OCI-LY1 (cell line): ENCODE results near the gene CBX4.
A peak's percentile ranks its signal among the peaks of the same experiment; 100 is the strongest.

ENCODE experiments used
- H2AFZ ChIP-seq: fragments of 200-600 bp; sonication (generic), shearing (Covaris generic); 2 replicates; pipeline ENCODE4 v1.6.0; 2014; ENCODE audit warnings: antibody characterized with exemption, mild to moderate bottlenecking, low read length
- H3F3A ChIP-seq: fragments of 200-600 bp; sonication (generic), shearing (Covaris generic); 2 replicates; pipeline ENCODE4 v1.6.0; 2014; ENCODE audit warnings: mild to moderate bottlenecking, antibody characterized with exemption, low read length, moderate library complexity; ENCODE audit not compliant: insufficient read depth
- H3K27ac ChIP-seq: fragments of 200-600 bp; sonication (generic); 2 replicates; pipeline ENCODE4 v1.5.1; 2014; ENCODE audit warnings: low read length, mixed run types, mild to moderate bottlenecking, low read depth; ENCODE audit not compliant: poor library complexity, severe bottlenecking
- H3K27me3 ChIP-seq: fragments of 200-600 bp; sonication (generic); 2 replicates; pipeline ENCODE4 v1.6.0; 2014; ENCODE audit warnings: antibody characterized with exemption, mild to moderate bottlenecking, low read length, moderate library complexity; ENCODE audit not compliant: insufficient read depth
- H3K36me3 ChIP-seq: fragments of 200-600 bp; sonication (generic); 2 replicates; pipeline ENCODE4 v1.6.1; 2014; ENCODE audit warnings: mild to moderate bottlenecking, antibody characterized with exemption, low read length, moderate library complexity, mixed read lengths; ENCODE audit not compliant: insufficient read depth
- H3K4me1 ChIP-seq: fragments of 200-600 bp; sonication (generic); 2 replicates; pipeline ENCODE4 v1.5.1; 2014; ENCODE audit warnings: mild to moderate bottlenecking, low read length, moderate library complexity; ENCODE audit not compliant: insufficient read depth, severe bottlenecking
- H3K4me2 ChIP-seq: fragments of 200-600 bp; sonication (generic), shearing (Covaris generic); 2 replicates; pipeline ENCODE4 v1.6.1; 2014; ENCODE audit warnings: low read length
- H3K4me3 ChIP-seq: fragments of 200-600 bp; sonication (generic); 2 replicates; pipeline ENCODE4 v1.5.1; 2014; ENCODE audit warnings: low read length, low read depth, mild to moderate bottlenecking, mixed read lengths; ENCODE audit not compliant: poor library complexity, severe bottlenecking
- H3K79me2 ChIP-seq: fragments of 200-600 bp; shearing (Covaris generic); 2 replicates; pipeline ENCODE4 v1.6.1; 2016; ENCODE audit warnings: mixed run types, low read length, mixed read lengths; ENCODE audit not compliant: insufficient read depth
- H3K9ac ChIP-seq: fragments of 200-600 bp; sonication (generic), shearing (Covaris generic); 2 replicates; pipeline ENCODE4 v1.6.1; 2014; ENCODE audit warnings: mild to moderate bottlenecking, low read length, mixed read lengths
- H3K9me2 ChIP-seq: fragments of 200-600 bp; sonication (generic), shearing (Covaris generic); 2 replicates; pipeline ENCODE4 v1.6.1; 2014; ENCODE audit warnings: low read depth, mild to moderate bottlenecking, low read length, mixed read lengths
- H3K9me3 ChIP-seq: fragments of 200-600 bp; shearing (Covaris generic); 2 replicates; pipeline ENCODE4 v1.6.1; 2014; ENCODE audit warnings: low read length, mixed read lengths
- H4K20me1 ChIP-seq: fragments of 200-600 bp; sonication (generic), shearing (Covaris generic); 2 replicates; pipeline ENCODE4 v1.6.0; 2016; ENCODE audit warnings: mild to moderate bottlenecking, low read length; ENCODE audit not compliant: insufficient read depth
- EZH2 ChIP-seq: fragments of 200-600 bp; sonication (generic), shearing (Covaris generic); IDR thresholded peaks from 2 replicates; pipeline ENCODE4 v1.8.0; 2017; ENCODE audit warnings: borderline replicate concordance, mixed run types, mild to moderate bottlenecking, antibody characterized with exemption, low read length, moderate library complexity, mixed read lengths
- TF ChIP-seq, protein P1 (sequence below): fragments of 200-600 bp; sonication (generic), shearing (Covaris generic); IDR thresholded peaks from 2 replicates; pipeline ENCODE4 v1.5.1; 2017; ENCODE audit warnings: mild to moderate bottlenecking, antibody characterized with exemption, low read length, moderate library complexity, mixed read lengths

Gene CBX4

GRCh38 chr17:79806863-79807720 lies 32.1 kb downstream of the CBX4 start:
- no peak overlapping the region for H3K4me3 ChIP-seq
- H3K27me3 ChIP-seq, result no peaks in the 10 kb centered on the region
- H3K9me3 ChIP-seq, result no peaks in the 10 kb centered on the region
- no peaks in the 10 kb centered on the region for H3K36me3 ChIP-seq
- H3F3A ChIP-seq, result no peaks in the 10 kb centered on the region
- TF ChIP-seq, protein P1, sequence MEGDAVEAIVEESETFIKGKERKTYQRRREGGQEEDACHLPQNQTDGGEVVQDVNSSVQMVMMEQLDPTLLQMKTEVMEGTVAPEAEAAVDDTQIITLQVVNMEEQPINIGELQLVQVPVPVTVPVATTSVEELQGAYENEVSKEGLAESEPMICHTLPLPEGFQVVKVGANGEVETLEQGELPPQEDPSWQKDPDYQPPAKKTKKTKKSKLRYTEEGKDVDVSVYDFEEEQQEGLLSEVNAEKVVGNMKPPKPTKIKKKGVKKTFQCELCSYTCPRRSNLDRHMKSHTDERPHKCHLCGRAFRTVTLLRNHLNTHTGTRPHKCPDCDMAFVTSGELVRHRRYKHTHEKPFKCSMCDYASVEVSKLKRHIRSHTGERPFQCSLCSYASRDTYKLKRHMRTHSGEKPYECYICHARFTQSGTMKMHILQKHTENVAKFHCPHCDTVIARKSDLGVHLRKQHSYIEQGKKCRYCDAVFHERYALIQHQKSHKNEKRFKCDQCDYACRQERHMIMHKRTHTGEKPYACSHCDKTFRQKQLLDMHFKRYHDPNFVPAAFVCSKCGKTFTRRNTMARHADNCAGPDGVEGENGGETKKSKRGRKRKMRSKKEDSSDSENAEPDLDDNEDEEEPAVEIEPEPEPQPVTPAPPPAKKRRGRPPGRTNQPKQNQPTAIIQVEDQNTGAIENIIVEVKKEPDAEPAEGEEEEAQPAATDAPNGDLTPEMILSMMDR, result no peak
- no peak for TF ChIP-seq EZH2
- H3K9ac ChIP-seq, result no peak overlapping the region
- H3K4me2 ChIP-seq, result no peak overlapping the region
- H3K4me1 ChIP-seq, result peaks cover 36% of the 10 kb centered on the region
- no peaks in the 10 kb centered on the region for H3K79me2 ChIP-seq
- H4K20me1 ChIP-seq, result no peaks in the 10 kb centered on the region
- H3K9me2 ChIP-seq, result no peaks in the 10 kb centered on the region
- no peak overlapping the region for H2AFZ ChIP-seq
- no peak overlapping the region for H3K27ac ChIP-seq

DNA sequence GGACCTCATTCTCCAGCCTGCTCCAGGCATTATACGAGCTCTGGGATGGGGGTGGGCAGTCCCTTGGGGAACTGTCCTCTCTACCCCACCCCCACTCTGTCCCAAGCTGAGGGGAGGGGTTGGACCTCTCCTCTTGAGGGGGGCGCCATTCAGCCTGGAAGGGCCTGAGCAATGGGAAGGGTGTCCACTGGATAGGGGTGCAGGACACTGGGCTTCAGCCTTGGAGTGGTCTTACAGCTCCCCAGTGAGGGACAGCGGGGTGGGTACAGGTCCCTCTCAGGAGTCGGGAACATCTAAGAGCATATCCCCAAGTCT lies 32.8 kb downstream of the CBX4 start:
- Histone ChIP-seq H3K27ac (no peak overlapping the region), H3K4me3 (no peak overlapping the region), H3K36me3 (no peaks in the 10 kb centered on the region), H3F3A (no peaks in the 10 kb centered on the region), H3K4me2 (no peak overlapping the region), H3K79me2 (no peaks in the 10 kb centered on the region), H3K9me2 (no peaks in the 10 kb centered on the region), H3K27me3 (no peaks in the 10 kb centered on the region), H3K4me1 (peaks cover 32% of the 10 kb centered on the region), H3K9me3 (no peaks in the 10 kb centered on the region), H2AFZ (no peak overlapping the region), H3K9ac (no peak overlapping the region), H4K20me1 (no peaks in the 10 kb centered on the region)
- TF ChIP-seq, protein P1, result no peak
- no peak for TF ChIP-seq EZH2

DNA sequence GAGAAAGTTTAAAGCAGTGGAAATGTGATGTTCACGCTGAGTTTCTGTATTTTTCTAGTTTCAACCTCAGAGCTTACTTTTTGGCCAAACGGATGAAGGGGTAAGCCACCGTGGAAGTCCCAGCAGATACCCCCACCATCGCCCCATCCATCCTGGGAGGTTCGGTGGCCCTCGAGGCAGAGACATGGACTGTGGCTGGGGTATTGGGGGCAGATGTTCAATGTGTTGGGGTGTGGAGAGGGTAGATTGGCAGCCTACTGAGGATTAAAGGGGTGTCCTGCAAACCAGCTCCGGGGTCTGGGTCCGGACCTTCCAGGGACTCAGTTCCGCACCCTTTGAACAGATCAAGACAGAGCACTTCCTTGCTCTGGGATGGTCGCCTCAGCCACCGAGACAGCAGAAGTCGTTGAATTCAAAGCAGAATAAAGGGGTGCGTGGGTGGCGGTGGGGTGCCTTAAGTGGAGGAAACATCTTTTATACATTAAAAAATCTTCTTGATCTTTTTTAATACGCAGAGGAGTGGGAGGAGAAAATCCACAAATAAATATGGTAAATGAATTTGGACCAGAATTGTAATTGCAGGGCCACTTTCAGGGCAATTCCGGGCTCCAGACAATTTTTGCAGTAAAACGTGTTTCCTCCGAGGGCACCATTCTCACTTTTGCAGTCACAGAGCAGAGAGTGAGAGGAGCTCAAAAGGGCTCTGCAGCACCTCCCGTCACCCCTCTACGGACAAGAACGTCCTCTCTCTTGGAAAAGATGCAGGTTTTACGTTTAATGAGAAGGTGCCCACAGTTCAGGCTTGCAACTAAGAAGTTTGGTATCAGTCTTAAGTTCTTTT lies 34.2 kb downstream of the CBX4 start:
- Histone ChIP-seq H3K4me1 (peaks cover 35% of the 10 kb centered on the region), H3K27me3 (peaks cover 1% of the 10 kb centered on the region; the same call in 1 of the 2 replicates), H3K36me3 (no peaks in the 10 kb centered on the region), H3K9me2 (no peaks in the 10 kb centered on the region), H3K9ac (peak overlapping the region; percentile 53; the same call in 1 of the 2 replicates), H3K9me3 (no peaks in the 10 kb centered on the region), H3K4me2 (peak overlapping the region; percentile 69), H3K79me2 (no peaks in the 10 kb centered on the region), H3F3A (no peaks in the 10 kb centered on the region), H2AFZ (no peak overlapping the region), H3K27ac (peak overlapping the region; percentile 24), H4K20me1 (no peaks in the 10 kb centered on the region), H3K4me3 (peak overlapping the region; percentile 57)
- TF ChIP-seq, protein P1, result no peak
- TF ChIP-seq EZH2, result no peak
